ENCODE data around the gene ANO2.

Gene ANO2

GRCh38 chr12:5588591-5588990 is 356.5 kb downstream of the ANO2 start:
- H3K9ac ChIP-seq (ENCODE audit: low read depth, low read length) = no peak overlapping the region
- no peaks in the 10 kb centered on the region for H3K27me3 ChIP-seq (ENCODE audit: insufficient read depth, low read length)
- H3K27ac ChIP-seq (ENCODE audit: low read depth, low read length) = no peak overlapping the region
- H3K9me3 ChIP-seq (ENCODE audit: insufficient read depth, low read depth, low read length) = no peaks in the 10 kb centered on the region
- peaks cover 31% of the 10 kb centered on the region for H3K4me1 ChIP-seq (ENCODE audit: insufficient read depth, low read length)
- 83% methylated on average over 6 of the region's 6 CpGs for WGBS
- no peak overlapping the region for H3K4me3 ChIP-seq (ENCODE audit: low read length)
- no peaks in the 10 kb centered on the region for H3K36me3 ChIP-seq (ENCODE audit: insufficient read depth, low read length)

DNA sequence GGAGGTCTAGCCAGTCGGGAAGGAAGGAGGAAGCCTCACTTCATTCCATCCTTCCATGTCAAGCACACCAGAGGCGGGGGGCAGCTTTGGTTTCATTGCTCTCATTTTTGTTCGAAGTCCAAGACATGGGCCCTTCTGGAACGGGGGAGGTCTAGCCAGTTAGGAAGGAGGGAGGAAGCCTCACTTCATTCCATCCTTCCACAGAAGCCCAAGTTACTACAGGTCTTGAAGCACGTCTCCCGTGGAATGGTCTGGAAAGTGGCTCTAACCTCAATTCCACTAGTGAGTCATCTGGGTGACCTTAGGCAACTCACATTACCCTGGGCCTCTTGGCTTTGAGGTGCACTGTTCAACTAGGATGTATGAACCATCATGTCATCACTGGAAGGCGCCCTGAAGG is 356.9 kb downstream of the ANO2 start:
- Histone ChIP-seq H3K4me1 (ENCODE audit: insufficient read depth, low read length) (peaks cover 31% of the 10 kb centered on the region), H3K4me3 (ENCODE audit: low read length) (no peak overlapping the region), H3K27ac (ENCODE audit: low read depth, low read length) (no peak overlapping the region), H3K36me3 (ENCODE audit: insufficient read depth, low read length) (no peaks in the 10 kb centered on the region), H3K9me3 (ENCODE audit: insufficient read depth, low read depth, low read length) (no peaks in the 10 kb centered on the region), H3K9ac (ENCODE audit: low read depth, low read length) (no peak overlapping the region), H3K27me3 (ENCODE audit: insufficient read depth, low read length) (no peaks in the 10 kb centered on the region)
- WGBS = 91% methylated on average over 4 of the region's 7 CpGs

DNA sequence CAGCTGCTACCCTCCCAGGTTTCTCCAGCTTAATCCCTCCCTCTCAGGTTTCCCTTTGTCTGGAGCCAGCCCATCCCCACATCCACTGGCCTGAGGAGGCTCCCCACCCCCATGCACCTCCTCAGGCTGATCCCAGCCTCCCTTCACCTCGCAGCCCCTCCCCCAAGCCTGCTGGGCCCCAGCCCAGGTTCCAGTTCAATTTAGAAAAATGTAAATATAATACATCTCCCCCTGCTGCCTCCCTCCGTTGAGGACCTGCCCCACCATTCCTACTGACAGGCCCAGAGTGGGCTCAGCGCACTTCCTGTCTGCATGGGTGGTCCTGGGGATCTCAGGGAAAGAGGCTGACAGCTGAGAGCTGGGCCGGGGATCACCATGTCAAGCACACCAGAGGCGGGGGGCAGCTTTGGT is 357.3 kb downstream of the ANO2 start:
- Histone ChIP-seq H3K9ac (ENCODE audit: low read depth, low read length) (no peak overlapping the region), H3K27ac (ENCODE audit: low read depth, low read length) (no peak overlapping the region), H3K4me1 (ENCODE audit: insufficient read depth, low read length) (peaks cover 31% of the 10 kb centered on the region), H3K4me3 (ENCODE audit: low read length) (no peak overlapping the region), H3K27me3 (ENCODE audit: insufficient read depth, low read length) (no peaks in the 10 kb centered on the region), H3K36me3 (ENCODE audit: insufficient read depth, low read length) (no peaks in the 10 kb centered on the region), H3K9me3 (ENCODE audit: insufficient read depth, low read depth, low read length) (no peaks in the 10 kb centered on the region)
- WGBS = 59% methylated on average over 5 of the region's 5 CpGs

GRCh38 chr12:5586201-5586600 is 358.9 kb downstream of the ANO2 start:
- Histone ChIP-seq H3K36me3 (ENCODE audit: insufficient read depth, low read length) (no peaks in the 10 kb centered on the region), H3K27ac (ENCODE audit: low read depth, low read length) (peak overlapping the region; percentile 29; the same call in 1 of the 2 replicates), H3K9ac (ENCODE audit: low read depth, low read length) (peak overlapping the region; percentile 5; the same call in 1 of the 2 replicates), H3K4me3 (ENCODE audit: low read length) (no peak overlapping the region), H3K27me3 (ENCODE audit: insufficient read depth, low read length) (no peaks in the 10 kb centered on the region), H3K4me1 (ENCODE audit: insufficient read depth, low read length) (peaks cover 36% of the 10 kb centered on the region), H3K9me3 (ENCODE audit: insufficient read depth, low read depth, low read length) (no peaks in the 10 kb centered on the region)
- WGBS = 68% methylated on average over 4 of the region's 4 CpGs

DNA sequence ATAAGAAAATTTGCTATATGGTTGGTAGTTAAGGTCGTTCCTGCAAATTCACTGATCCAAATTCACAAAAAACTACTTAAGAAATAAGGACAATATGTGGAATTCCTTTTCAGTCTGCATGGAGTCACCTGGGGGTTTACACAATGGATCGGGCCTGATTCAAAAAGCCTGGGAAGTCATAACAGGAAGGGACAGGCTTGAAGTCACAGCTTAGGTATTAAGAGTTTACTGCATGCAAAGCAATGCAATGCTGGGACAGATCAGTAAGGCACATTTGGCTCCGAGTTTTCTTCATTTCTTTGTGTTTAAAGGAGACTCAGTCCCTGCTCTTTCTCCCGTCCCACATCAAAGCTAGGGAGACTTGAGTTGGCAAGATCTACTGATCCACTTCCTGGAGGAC is 359.9 kb downstream of the ANO2 start:
- 90% methylated on average over 4 of the region's 4 CpGs for WGBS
- H3K27ac ChIP-seq (ENCODE audit: low read depth, low read length) = no peak overlapping the region
- peaks cover 36% of the 10 kb centered on the region for H3K4me1 ChIP-seq (ENCODE audit: insufficient read depth, low read length)
- no peak overlapping the region for H3K9ac ChIP-seq (ENCODE audit: low read depth, low read length)
- no peak overlapping the region for H3K4me3 ChIP-seq (ENCODE audit: low read length)
- H3K27me3 ChIP-seq (ENCODE audit: insufficient read depth, low read length) = no peaks in the 10 kb centered on the region
- no peaks in the 10 kb centered on the region for H3K9me3 ChIP-seq (ENCODE audit: insufficient read depth, low read depth, low read length)
- H3K36me3 ChIP-seq (ENCODE audit: insufficient read depth, low read length) = no peaks in the 10 kb centered on the region

GRCh38 chr12:5584412-5585175 is 360.5 kb downstream of the ANO2 start:
- WGBS = 87% methylated on average over 9 of the region's 9 CpGs
- H3K4me3 ChIP-seq (ENCODE audit: low read length) = no peak overlapping the region
- H3K36me3 ChIP-seq (ENCODE audit: insufficient read depth, low read length) = no peaks in the 10 kb centered on the region
- H3K9me3 ChIP-seq (ENCODE audit: insufficient read depth, low read depth, low read length) = no peaks in the 10 kb centered on the region
- H3K27me3 ChIP-seq (ENCODE audit: insufficient read depth, low read length) = no peaks in the 10 kb centered on the region
- peaks cover 34% of the 10 kb centered on the region for H3K4me1 ChIP-seq (ENCODE audit: insufficient read depth, low read length)
- H3K9ac ChIP-seq (ENCODE audit: low read depth, low read length) = no peak overlapping the region
- no peak overlapping the region for H3K27ac ChIP-seq (ENCODE audit: low read depth, low read length)

DNA sequence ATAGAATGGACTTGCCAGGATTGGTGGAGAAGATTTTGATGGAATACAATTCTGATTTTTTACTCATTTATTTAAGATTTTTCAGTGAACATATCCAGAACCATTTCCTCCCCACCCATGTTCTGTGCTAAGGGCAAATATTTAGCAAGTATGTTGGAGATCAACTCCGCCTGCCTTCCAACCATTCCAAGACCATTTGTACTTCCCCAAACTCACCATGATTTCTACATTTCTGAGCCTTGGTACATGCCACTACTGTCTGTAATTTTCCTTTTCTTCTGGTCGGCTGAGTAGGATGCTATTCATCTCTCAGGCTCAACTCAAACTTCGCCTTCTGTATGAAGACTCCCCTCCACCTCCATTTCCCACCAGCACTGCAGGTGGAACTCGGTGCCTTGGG is 362.5 kb downstream of the ANO2 start:
- WGBS = 96% methylated on average over 4 of the region's 4 CpGs
- peaks cover 23% of the 10 kb centered on the region for H3K4me1 ChIP-seq (ENCODE audit: insufficient read depth, low read length)
- no peak overlapping the region for H3K9ac ChIP-seq (ENCODE audit: low read depth, low read length)
- H3K27me3 ChIP-seq (ENCODE audit: insufficient read depth, low read length) = no peaks in the 10 kb centered on the region
- no peak overlapping the region for H3K4me3 ChIP-seq (ENCODE audit: low read length)
- no peak overlapping the region for H3K27ac ChIP-seq (ENCODE audit: low read depth, low read length)
- H3K9me3 ChIP-seq (ENCODE audit: insufficient read depth, low read depth, low read length) = no peaks in the 10 kb centered on the region
- H3K36me3 ChIP-seq (ENCODE audit: insufficient read depth, low read length) = no peaks in the 10 kb centered on the region

DNA sequence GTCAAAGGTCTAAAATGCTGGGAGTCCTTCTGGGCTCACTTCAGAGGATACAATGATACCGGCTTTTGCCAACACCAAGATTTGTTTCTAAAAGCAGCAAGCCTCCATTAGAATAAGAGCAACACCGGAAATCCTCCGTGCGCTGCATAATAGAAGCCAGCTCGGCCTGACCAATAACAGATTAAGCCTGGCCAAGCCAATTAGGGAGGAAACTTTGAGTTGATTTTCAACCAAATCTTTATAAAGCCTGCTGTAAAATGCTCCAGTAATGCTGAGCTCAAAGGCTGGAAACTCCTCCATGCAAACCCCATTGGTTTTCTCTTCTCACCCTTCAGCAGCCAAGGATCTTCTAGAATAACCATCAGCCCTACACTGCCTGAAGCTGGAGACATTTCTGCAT is 363.0 kb downstream of the ANO2 start:
- H3K9me3 ChIP-seq (ENCODE audit: insufficient read depth, low read depth, low read length) = no peaks in the 10 kb centered on the region
- H3K27ac ChIP-seq (ENCODE audit: low read depth, low read length) = no peak overlapping the region
- WGBS = 87% methylated on average over 5 of the region's 5 CpGs
- H3K36me3 ChIP-seq (ENCODE audit: insufficient read depth, low read length) = no peaks in the 10 kb centered on the region
- H3K4me1 ChIP-seq (ENCODE audit: insufficient read depth, low read length) = peaks cover 22% of the 10 kb centered on the region
- no peak overlapping the region for H3K4me3 ChIP-seq (ENCODE audit: low read length)
- no peak overlapping the region for H3K9ac ChIP-seq (ENCODE audit: low read depth, low read length)
- H3K27me3 ChIP-seq (ENCODE audit: insufficient read depth, low read length) = no peaks in the 10 kb centered on the region

GRCh38 chr12:5581616-5582015 is 363.4 kb downstream of the ANO2 start:
- Histone ChIP-seq H3K27ac (ENCODE audit: low read depth, low read length) (no peak overlapping the region), H3K4me3 (ENCODE audit: low read length) (no peak overlapping the region), H3K27me3 (ENCODE audit: insufficient read depth, low read length) (no peaks in the 10 kb centered on the region), H3K4me1 (ENCODE audit: insufficient read depth, low read length) (peaks cover 19% of the 10 kb centered on the region), H3K9ac (ENCODE audit: low read depth, low read length) (no peak overlapping the region), H3K36me3 (ENCODE audit: insufficient read depth, low read length) (no peaks in the 10 kb centered on the region), H3K9me3 (ENCODE audit: insufficient read depth, low read depth, low read length) (no peaks in the 10 kb centered on the region)
- 92% methylated on average over 4 of the region's 4 CpGs for WGBS

DNA sequence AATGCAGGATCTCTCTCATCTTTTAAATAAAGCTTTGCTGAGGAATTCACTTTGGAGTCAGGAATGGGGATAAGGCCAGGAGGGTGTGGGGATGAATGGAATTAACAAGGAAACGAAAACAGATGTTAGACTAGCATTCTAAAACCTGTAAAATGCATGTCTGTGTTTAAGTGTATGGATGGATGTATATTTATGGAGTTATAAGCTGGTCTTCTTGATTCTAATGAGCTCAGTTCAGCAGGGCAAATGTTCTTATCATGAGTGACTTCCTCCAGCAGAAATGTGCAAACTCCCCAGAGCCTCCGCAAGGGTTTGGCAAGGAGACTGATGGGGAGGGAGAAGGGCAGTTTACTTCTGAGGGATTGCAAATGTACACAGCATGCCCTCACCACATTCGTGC is 364.0 kb downstream of the ANO2 start:
- H3K27me3 ChIP-seq (ENCODE audit: insufficient read depth, low read length) = no peaks in the 10 kb centered on the region
- no peaks in the 10 kb centered on the region for H3K9me3 ChIP-seq (ENCODE audit: insufficient read depth, low read depth, low read length)
- no peak overlapping the region for H3K27ac ChIP-seq (ENCODE audit: low read depth, low read length)
- no peak overlapping the region for H3K9ac ChIP-seq (ENCODE audit: low read depth, low read length)
- WGBS = 88% methylated on average over 3 of the region's 3 CpGs
- H3K4me1 ChIP-seq (ENCODE audit: insufficient read depth, low read length) = peaks cover 13% of the 10 kb centered on the region
- no peaks in the 10 kb centered on the region for H3K36me3 ChIP-seq (ENCODE audit: insufficient read depth, low read length)
- no peak overlapping the region for H3K4me3 ChIP-seq (ENCODE audit: low read length)

DNA sequence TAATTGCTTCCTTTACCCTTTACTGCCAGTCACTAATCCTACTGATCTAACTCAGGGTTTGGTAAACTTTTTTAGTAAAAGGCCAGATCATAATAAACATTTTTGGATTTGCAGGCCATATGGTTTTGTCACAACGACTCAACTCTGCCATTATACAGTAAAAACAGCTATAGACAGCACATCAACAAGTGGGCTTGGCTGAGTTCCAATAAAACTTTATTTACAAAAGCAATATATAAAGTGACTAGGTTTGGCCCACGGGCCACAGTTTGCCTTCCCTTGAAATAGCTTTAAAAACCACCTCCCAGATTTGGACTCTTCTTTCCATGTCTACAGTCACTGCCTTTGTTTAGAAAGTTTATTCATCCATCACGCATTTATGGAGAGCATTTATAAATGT is 366.3 kb downstream of the ANO2 start:
- 89% methylated on average over 3 of the region's 3 CpGs for WGBS
- Histone ChIP-seq H3K36me3 (ENCODE audit: insufficient read depth, low read length) (no peaks in the 10 kb centered on the region), H3K9ac (ENCODE audit: low read depth, low read length) (no peak overlapping the region), H3K9me3 (ENCODE audit: insufficient read depth, low read depth, low read length) (no peaks in the 10 kb centered on the region), H3K4me1 (ENCODE audit: insufficient read depth, low read length) (peaks cover 10% of the 10 kb centered on the region), H3K27ac (ENCODE audit: low read depth, low read length) (no peak overlapping the region), H3K4me3 (ENCODE audit: low read length) (no peak overlapping the region), H3K27me3 (ENCODE audit: insufficient read depth, low read length) (no peaks in the 10 kb centered on the region)

DNA sequence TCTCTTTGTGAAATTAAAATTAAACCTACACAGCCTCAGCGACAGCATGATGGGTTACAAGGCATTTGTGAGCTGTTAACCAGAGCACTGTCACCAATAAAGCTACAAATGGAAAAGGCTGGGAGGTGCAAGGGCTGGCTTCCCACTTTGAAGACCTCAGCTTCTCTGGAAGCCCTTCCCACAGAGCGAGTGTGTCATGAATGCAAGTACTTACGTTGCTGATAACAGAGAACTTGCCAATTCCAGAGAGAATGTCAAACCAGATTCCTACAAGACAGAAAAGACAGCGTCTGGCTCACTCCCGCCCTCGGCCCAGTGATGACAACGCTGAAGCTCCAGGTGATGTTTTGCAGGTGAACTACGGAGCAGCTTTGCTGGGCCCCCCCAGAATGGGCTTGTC is 367.3 kb downstream of the ANO2 start:
- H3K9me3 ChIP-seq (ENCODE audit: insufficient read depth, low read depth, low read length) = no peaks in the 10 kb centered on the region
- H3K4me3 ChIP-seq (ENCODE audit: low read length) = no peak overlapping the region
- H3K4me1 ChIP-seq (ENCODE audit: insufficient read depth, low read length) = peaks cover 10% of the 10 kb centered on the region
- 89% methylated on average over 8 of the region's 8 CpGs for WGBS
- no peaks in the 10 kb centered on the region for H3K36me3 ChIP-seq (ENCODE audit: insufficient read depth, low read length)
- H3K27ac ChIP-seq (ENCODE audit: low read depth, low read length) = no peak overlapping the region
- no peaks in the 10 kb centered on the region for H3K27me3 ChIP-seq (ENCODE audit: insufficient read depth, low read length)
- no peak overlapping the region for H3K9ac ChIP-seq (ENCODE audit: low read depth, low read length)

All from HUES64 (cell line).